GM19468 (cell line): ENCODE data around the gene HOXC12.

ENCODE experiments used
- ATAC-seq: cut with Tn5 transposase; IDR thresholded peaks from one replicate; pipeline ENCODE4 v1.9.1; 2021; ENCODE audit warnings: mild to moderate bottlenecking, moderate library complexity, moderate number of reproducible peaks; ENCODE audit not compliant: unreplicated experiment; ENCODE audit errors: extremely low read depth

Gene HOXC12

GRCh38 chr12:54003625-54004024, 48.9 kb downstream of the HOXC12 start:
- no peak for ATAC-seq

- no peak for ATAC-seq
Observed at GRCh38 chr12:54004063-54004840, 49.5 kb downstream of the HOXC12 start.

DNA sequence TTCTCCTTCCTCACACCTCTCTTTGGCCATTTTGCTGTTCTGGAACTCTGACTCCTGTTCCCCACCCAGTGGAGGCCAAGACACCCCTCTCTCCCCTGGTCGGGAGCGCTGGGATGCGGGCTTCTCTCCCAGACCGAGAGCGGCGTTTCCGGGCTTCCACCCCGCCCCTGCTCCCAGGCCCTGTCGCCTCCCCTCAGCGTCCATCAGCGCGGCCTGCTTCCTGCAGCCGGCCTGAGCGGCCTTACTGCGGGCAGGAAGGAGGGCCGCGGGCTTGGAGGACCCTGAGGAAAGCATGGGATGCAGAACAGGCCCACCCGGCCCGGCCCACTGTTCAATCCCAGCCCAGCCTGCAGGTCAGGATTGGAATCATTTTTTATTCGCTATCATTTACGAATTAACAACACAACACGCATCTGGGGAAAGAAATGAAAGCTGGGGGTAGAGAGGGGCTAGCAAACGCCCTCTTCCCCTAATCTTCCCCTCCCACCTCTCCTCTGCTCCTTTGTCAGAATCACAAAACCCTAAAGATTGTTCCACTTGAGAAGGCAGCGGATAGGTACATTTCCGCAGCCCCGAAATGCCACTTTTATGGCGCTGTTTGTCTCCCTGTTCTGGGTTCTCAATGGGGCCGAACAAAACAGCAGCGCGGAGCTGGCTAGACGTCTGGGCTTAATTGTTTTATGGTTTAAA, 50.3 kb downstream of the HOXC12 start:
- no peak for ATAC-seq

DNA sequence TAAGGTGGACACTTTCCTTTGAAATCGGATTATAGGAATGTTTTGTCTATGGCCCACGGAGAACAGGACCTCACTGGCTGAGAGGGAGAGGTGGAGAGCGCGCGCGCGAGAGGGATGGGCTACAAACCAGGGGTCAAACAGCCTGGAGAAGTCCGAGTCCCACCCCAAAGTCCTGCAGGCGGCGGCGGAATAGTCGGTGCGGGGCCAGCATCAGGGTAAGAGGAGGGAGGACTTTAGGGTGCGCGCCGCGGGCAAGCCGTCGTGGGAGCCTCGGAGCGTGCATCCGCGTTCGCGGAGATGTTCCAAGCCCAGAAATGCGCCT, 50.8 kb downstream of the HOXC12 start:
- no peak for ATAC-seq

DNA sequence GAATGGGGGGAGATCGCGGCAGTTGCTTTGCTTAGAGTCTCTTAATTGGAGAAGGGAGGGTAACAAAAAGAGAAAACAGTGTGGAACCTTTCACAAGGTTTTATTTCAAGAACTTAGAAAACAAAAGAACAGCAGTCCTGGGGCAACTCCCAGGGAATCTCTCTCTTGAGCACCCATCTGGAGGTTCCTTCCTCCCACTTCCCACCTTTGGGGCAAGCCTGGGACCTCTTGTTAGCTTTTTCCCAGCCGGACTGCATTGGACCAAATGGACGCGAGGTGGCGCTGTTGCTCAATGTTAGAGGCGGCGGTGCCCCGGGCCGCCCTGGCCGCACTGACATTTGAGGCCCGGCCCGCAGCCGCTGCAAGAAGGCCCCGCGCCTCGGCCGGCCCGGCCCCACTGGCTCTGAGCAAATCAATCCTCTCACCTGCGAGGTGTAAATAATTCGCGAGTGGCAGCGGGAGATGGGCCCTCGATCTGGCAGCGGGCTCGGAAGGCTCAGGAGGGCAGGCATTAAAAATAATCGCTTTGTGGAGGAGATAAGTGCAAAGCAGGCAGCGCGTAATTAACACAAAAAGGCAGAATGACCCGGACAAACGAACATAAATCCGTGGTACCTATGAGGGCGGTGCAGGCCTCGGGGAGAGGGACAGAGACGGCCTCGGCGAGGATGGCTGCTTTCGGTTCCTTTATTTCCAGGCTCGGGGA, 51.3 kb downstream of the HOXC12 start:
- no peak for ATAC-seq

GRCh38 chr12:54006559-54007220, 52.0 kb downstream of the HOXC12 start:
- no peak for ATAC-seq

- no peak for ATAC-seq
Observed at GRCh38 chr12:54007538-54008259, 53.0 kb downstream of the HOXC12 start.

GRCh38 chr12:54008260-54008552, 53.5 kb downstream of the HOXC12 start:
- ATAC-seq = no peak
